HepG2 (cell line): ENCODE measurements around the gene SEPTIN10. TPM values are rescaled to one million over a fixed set of nuclear protein-coding genes. Genes with fewer than 3 reads are reported as not detected.

Experiments used
- AGO1 ChIP-seq: fragments of 200-400 bp; formaldehyde crosslinking; IDR thresholded peaks from 2 replicates; pipeline ENCODE4 v1.6.1; 2017; ENCODE audit warnings: mild to moderate bottlenecking, low read depth, low read length, moderate library complexity; ENCODE audit not compliant: poor library complexity, severe bottlenecking
- EHMT2 ChIP-seq: fragments of 200-600 bp; sonication (generic); IDR thresholded peaks from 2 replicates; pipeline ENCODE4 v1.7.0; 2017; ENCODE audit warnings: antibody characterized with exemption, low read depth, low read length, borderline replicate concordance
- ELF3 ChIP-seq: IDR thresholded peaks from 2 replicates; pipeline ENCODE4 v1.6.1; 2016; ENCODE audit warnings: missing genetic modification reagents, missing compliant biosample characterization
- MTF2 ChIP-seq: sonication (generic); formaldehyde crosslinking; IDR thresholded peaks from 2 replicates; pipeline ENCODE4 v1.5.0; 2020; ENCODE audit warnings: missing genetic modification reagents, borderline replicate concordance
- NR2F1 ChIP-seq, 2 experiments: fragments of 450-650 bp in 1 of 2; formaldehyde crosslinking in 1 of 2; IDR thresholded peaks; 2 replicates each; pipeline versions ENCODE4 v1.5.0 to v1.6.1; 2016 to 2020; ENCODE audit warnings: mild to moderate bottlenecking in 1 of 2, missing compliant biosample characterization in 1 of 2, missing genetic modification reagents in 1 of 2, moderate library complexity in 1 of 2
- PRPF4 ChIP-seq: fragments of 200-400 bp; formaldehyde crosslinking; IDR thresholded peaks from 2 replicates; pipeline ENCODE4 v1.6.1; 2016; ENCODE audit warnings: low read length, low read depth; ENCODE audit not compliant: poor library complexity, severe bottlenecking
- RARA ChIP-seq: IDR thresholded peaks from 2 replicates; pipeline ENCODE4 v1.6.1; 2016; ENCODE audit warnings: missing genetic modification reagents, missing compliant biosample characterization
- RELA ChIP-seq: sonication (generic); formaldehyde crosslinking; IDR thresholded peaks from 2 replicates; pipeline ENCODE4 v1.4.0; 2020; ENCODE audit warnings: missing genetic modification reagents
- ZFP62 ChIP-seq: sonication (generic); formaldehyde crosslinking; IDR thresholded peaks from 2 replicates; pipeline ENCODE4 v1.4.0; 2020; ENCODE audit warnings: missing genetic modification reagents
- ZFY ChIP-seq: sonication (generic); formaldehyde crosslinking; IDR thresholded peaks from 2 replicates; pipeline ENCODE4 v1.4.0; 2020; ENCODE audit warnings: missing genetic modification reagents
- ZNF3 ChIP-seq: IDR thresholded peaks from 2 replicates; pipeline ENCODE4 v1.7.0; 2017; ENCODE audit warnings: inconsistent platforms
- ZNF317 ChIP-seq: sonication (generic); formaldehyde crosslinking; IDR thresholded peaks from 2 replicates; pipeline ENCODE4 v1.5.0; 2020; ENCODE audit warnings: mild to moderate bottlenecking, missing genetic modification reagents
- ZNF530 ChIP-seq: sonication (generic); formaldehyde crosslinking; IDR thresholded peaks from 2 replicates; pipeline ENCODE4 v1.5.0; 2020; ENCODE audit warnings: low read depth, mild to moderate bottlenecking, missing genetic modification reagents
- ZNF674 ChIP-seq: sonication (generic); formaldehyde crosslinking; IDR thresholded peaks from 2 replicates; pipeline ENCODE4 v1.5.0; 2020; ENCODE audit warnings: low read depth, mild to moderate bottlenecking, missing genetic modification reagents
- ZNF788 ChIP-seq: sonication (generic); formaldehyde crosslinking; IDR thresholded peaks from 2 replicates; pipeline ENCODE4 v1.5.0; 2020; ENCODE audit warnings: mild to moderate bottlenecking, missing genetic modification reagents, borderline replicate concordance
- ZNF790 ChIP-seq: sonication (generic); formaldehyde crosslinking; IDR thresholded peaks from 2 replicates; pipeline ENCODE4 v1.8.0; 2022; ENCODE audit warnings: missing genetic modification reagents, mild to moderate bottlenecking, borderline replicate concordance
- ZNF83 ChIP-seq: sonication (generic); formaldehyde crosslinking; IDR thresholded peaks from 2 replicates; pipeline ENCODE4 v1.4.0; 2020; ENCODE audit warnings: missing genetic modification reagents, mild to moderate bottlenecking, borderline replicate concordance
- polyA plus RNA-seq, 8 experiments: library from polyadenylated mRNA; depleted of rRNA in 3 of 8; stranded (reverse) in 7 of 8; unstranded in 1 of 8; fragments of >200 nt; fragmentation: Illumina TruSeq in 4 of 8; extraction: Trizol in 4 of 8; gene quantifications; 2 replicates each; pipeline versions ENCODE4 v1.2.1 to v1.2.3, GENCODE V29; 2011 to 2016; ENCODE audit warnings: low read depth in 4 of 8, missing spikeins in 1 of 8, mixed read lengths in 1 of 8; ENCODE audit not compliant: insufficient read depth in 1 of 8
- total RNA-seq, 5 experiments: library from RNA; depleted of rRNA; stranded (reverse); fragments of >200 nt; fragmentation: Illumina TruSeq; extraction: Trizol; gene quantifications; 2 replicates each; pipeline ENCODE4 v1.2.3, GENCODE V29; 2016; ENCODE audit warnings: low read depth in 1 of 5
- TF ChIP-seq, protein P1 (sequence below): sonication (generic); formaldehyde crosslinking; IDR thresholded peaks from 2 replicates; pipeline ENCODE4 v1.5.1; 2020; ENCODE audit warnings: missing genetic modification reagents, mild to moderate bottlenecking, borderline replicate concordance
- TF ChIP-seq, protein P2 (sequence below): IDR thresholded peaks from 2 replicates; pipeline ENCODE4 v1.6.1; 2012; ENCODE audit warnings: low read depth, low read length, improper control_type of control experiment
- TF ChIP-seq, protein P3 (sequence below): sonication (generic); formaldehyde crosslinking; IDR thresholded peaks from 2 replicates; pipeline ENCODE4 v1.4.0; 2020; ENCODE audit warnings: missing genetic modification reagents
- TF ChIP-seq, protein P4 (sequence below): sonication (generic); formaldehyde crosslinking; IDR thresholded peaks from 2 replicates; pipeline ENCODE4 v1.5.0; 2020; ENCODE audit warnings: missing genetic modification reagents
- TF ChIP-seq, protein P5 (sequence below): IDR thresholded peaks from 2 replicates; pipeline ENCODE4 v1.6.1; 2016; ENCODE audit warnings: low read depth, borderline replicate concordance

Gene SEPTIN10
- total and polyA plus RNA-seq, 2 of the 13 experiments (the other 11 are each of a cell fraction or from before 2014, with no cell fraction given) = 45.8 to 67.5 TPM

DNA sequence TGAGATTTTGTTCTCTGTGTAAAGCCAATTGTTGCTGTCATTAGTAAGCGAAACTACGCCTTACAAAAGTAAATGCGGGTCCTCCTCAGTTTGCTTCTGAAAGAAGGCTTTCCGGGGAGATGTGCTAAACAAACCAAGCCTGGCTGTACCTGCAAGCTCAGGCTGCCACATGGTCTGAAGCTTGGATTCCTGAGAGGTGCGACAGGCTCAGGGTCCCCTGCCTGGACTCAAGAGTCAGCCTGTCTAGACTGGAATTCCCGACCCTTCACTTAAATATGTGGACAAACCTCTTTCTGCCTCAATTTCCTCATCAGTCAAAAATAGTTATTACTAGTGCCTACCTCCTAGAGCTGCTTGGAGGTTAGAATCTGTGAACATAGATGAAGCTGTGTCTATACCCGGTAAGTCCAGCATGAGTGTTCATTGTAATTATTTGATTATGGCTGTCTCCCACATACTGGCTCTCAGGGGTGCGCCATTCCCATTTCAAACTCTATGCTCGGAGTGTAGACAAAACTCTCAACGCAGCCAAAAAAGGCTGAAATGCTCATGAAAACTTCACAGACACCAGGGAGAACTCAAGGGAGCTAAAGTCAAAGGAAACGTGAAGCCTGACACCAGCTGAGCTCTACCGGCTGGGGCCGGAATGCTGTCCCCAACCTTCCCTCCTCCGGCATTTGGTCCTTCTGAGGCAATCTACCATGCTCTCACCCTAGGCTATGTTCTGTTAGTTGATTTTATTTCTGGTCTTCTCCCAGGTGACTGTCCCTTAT is 31.8 kb upstream of the SEPTIN10 start (continued):
- TF ChIP-seq, protein P1, sequence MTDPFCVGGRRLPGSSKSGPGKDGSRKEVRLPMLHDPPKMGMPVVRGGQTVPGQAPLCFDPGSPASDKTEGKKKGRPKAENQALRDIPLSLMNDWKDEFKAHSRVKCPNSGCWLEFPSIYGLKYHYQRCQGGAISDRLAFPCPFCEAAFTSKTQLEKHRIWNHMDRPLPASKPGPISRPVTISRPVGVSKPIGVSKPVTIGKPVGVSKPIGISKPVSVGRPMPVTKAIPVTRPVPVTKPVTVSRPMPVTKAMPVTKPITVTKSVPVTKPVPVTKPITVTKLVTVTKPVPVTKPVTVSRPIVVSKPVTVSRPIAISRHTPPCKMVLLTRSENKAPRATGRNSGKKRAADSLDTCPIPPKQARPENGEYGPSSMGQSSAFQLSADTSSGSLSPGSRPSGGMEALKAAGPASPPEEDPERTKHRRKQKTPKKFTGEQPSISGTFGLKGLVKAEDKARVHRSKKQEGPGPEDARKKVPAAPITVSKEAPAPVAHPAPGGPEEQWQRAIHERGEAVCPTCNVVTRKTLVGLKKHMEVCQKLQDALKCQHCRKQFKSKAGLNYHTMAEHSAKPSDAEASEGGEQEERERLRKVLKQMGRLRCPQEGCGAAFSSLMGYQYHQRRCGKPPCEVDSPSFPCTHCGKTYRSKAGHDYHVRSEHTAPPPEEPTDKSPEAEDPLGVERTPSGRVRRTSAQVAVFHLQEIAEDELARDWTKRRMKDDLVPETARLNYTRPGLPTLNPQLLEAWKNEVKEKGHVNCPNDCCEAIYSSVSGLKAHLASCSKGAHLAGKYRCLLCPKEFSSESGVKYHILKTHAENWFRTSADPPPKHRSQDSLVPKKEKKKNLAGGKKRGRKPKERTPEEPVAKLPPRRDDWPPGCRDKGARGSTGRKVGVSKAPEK (CRISPR knock-in tag) = no peak
- TF ChIP-seq RELA (CRISPR knock-in tag) (no peak), PRPF4 (no peak), ZNF3 (CRISPR knock-in tag) (no peak), ZNF530 (CRISPR knock-in tag) (no peak), ZNF788 (CRISPR knock-in tag) (0 out of 2 replicates have a peak, but pooled peaks have one; percentile 27), MTF2 (CRISPR knock-in tag) (no peak), ZFP62 (CRISPR knock-in tag) (no peak), ZNF790 (no peak), EHMT2 (no peak), ZFY (no peak), AGO1 (no peak), NR2F1 (CRISPR knock-in tag; IDR thresholded peaks at IDR 0.05) (no peak), RARA (CRISPR knock-in tag) (peak; percentile 45), ZNF674 (no peak), ZNF83 (CRISPR knock-in tag) (no peak), ELF3 (CRISPR knock-in tag) (0 out of 2 replicates have a peak, but pooled peaks have one; percentile 28), ZNF317 (CRISPR knock-in tag) (no peak)
- TF ChIP-seq, protein P2, sequence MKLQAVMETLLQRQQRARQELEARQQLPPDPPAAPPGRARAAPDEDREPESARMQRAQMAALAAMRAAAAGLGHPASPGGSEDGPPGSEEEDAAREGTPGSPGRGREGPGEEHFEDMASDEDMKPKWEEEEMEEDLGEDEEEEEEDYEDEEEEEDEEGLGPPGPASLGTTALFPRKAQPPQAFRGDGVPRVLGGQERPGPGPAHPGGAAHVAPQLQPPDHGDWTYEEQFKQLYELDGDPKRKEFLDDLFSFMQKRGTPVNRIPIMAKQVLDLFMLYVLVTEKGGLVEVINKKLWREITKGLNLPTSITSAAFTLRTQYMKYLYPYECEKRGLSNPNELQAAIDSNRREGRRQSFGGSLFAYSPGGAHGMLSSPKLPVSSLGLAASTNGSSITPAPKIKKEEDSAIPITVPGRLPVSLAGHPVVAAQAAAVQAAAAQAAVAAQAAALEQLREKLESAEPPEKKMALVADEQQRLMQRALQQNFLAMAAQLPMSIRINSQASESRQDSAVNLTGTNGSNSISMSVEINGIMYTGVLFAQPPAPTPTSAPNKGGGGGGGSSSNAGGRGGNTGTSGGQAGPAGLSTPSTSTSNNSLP = no peak
- TF ChIP-seq, protein P3, sequence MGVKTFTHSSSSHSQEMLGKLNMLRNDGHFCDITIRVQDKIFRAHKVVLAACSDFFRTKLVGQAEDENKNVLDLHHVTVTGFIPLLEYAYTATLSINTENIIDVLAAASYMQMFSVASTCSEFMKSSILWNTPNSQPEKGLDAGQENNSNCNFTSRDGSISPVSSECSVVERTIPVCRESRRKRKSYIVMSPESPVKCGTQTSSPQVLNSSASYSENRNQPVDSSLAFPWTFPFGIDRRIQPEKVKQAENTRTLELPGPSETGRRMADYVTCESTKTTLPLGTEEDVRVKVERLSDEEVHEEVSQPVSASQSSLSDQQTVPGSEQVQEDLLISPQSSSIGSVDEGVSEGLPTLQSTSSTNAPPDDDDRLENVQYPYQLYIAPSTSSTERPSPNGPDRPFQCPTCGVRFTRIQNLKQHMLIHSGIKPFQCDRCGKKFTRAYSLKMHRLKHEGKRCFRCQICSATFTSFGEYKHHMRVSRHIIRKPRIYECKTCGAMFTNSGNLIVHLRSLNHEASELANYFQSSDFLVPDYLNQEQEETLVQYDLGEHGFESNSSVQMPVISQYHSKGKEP (CRISPR knock-in tag) = no peak
- TF ChIP-seq, protein P4, sequence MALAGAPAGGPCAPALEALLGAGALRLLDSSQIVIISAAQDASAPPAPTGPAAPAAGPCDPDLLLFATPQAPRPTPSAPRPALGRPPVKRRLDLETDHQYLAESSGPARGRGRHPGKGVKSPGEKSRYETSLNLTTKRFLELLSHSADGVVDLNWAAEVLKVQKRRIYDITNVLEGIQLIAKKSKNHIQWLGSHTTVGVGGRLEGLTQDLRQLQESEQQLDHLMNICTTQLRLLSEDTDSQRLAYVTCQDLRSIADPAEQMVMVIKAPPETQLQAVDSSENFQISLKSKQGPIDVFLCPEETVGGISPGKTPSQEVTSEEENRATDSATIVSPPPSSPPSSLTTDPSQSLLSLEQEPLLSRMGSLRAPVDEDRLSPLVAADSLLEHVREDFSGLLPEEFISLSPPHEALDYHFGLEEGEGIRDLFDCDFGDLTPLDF (CRISPR knock-in tag) = no peak
- TF ChIP-seq, protein P5, sequence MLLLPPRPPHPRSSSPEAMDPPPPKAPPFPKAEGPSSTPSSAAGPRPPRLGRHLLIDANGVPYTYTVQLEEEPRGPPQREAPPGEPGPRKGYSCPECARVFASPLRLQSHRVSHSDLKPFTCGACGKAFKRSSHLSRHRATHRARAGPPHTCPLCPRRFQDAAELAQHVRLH (CRISPR knock-in tag) = 0 out of 2 replicates have a peak, but pooled peaks have one; percentile 52
